HG03354 (cell line): ENCODE results near the gene NACAD.

ENCODE experiments used
- ATAC-seq: cut with Tn5 transposase; IDR thresholded peaks from one replicate; pipeline ENCODE4 v1.9.1; 2021; ENCODE audit warnings: mild to moderate bottlenecking; ENCODE audit not compliant: unreplicated experiment, poor library complexity, severe bottlenecking

NACAD gene

DNA sequence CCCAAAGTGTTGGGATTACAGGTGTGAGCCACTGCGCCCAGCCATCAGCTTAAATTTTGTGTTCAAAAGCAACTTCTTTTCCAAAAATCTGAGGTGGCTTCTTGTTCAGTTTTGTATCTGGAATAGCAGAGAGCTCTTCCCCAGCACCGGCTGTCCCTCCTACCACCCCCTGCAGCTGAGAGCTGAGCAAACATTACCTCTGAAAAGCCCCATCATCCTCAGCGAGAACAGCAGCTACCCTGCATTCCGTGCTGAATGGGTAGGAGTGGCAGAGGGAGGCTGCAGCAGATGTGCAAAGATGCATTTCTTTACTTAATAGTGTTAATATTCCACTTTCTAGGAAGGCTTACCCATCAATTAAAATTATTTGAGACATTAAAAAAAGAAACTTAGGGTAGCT lies 56.9 kb downstream of the NACAD start:
- ATAC-seq, result no peak
